ENCODE measurements around the gene TSFM. TPM values are rescaled to one million over a fixed set of nuclear protein-coding genes. Genes with fewer than 3 reads are reported as not detected.

The TSFM gene
- total RNA-seq, 2 experiments from 2014 or later: 35.2 to 49.8 TPM

DNA sequence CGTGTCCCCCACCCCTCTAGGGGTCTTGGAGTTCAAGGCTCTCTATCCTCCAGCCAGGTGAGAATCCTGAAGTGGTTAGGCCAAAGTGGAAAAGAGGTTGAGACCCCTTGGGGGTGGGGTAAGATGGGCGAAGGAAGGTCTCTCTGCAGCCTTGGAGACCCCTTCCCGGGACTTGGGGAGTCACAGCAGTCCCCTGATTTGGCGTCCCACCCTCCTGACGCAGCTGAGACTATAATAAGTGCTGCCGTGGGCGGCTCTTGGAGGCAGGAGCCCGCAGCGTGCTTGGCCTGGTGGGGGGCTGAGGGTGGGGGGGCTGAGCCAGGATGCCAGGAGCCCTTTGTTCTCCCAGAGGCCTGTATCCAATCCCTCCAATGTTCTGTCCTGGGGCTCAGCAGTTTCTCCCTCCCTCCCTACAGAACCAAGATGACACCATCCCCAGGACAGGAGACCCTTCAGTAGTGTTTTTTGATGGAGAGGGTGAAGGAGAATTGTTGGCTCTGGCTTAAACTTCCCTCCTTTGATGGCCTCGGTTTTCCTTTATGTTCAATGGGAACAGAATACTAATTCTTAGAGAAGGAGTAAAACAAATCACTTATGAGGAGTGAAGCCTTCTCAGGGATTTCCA, 42.6 kb upstream of the TSFM start:
- Histone ChIP-seq H3K4me3 (ENCODE audit: low read depth, low read length, poor library complexity, severe bottlenecking) (peak overlapping the region; percentile 80), H4K20me1 (ENCODE audit: insufficient read depth, low read length) (no peaks in the 10 kb centered on the region), H3K4me2 (ENCODE audit: low read length) (peak overlapping the region; percentile 93), H2AFZ (ENCODE audit: low read length) (no peak overlapping the region), H3K79me2 (ENCODE audit: insufficient read depth, low read depth, low read length) (peaks cover 14% of the 10 kb centered on the region; the same call in 1 of the 2 replicates), H3K9me3 (ENCODE audit: low read length) (no peaks in the 10 kb centered on the region), H3K27ac (ENCODE audit: low read depth, low read length, poor library complexity, severe bottlenecking) (no peak overlapping the region), H3K36me3 (ENCODE audit: insufficient read depth, low read length) (peaks cover 1% of the 10 kb centered on the region; the same call in 1 of the 2 replicates), H3K9me2 (ENCODE audit: insufficient read depth, low read length) (no peaks in the 10 kb centered on the region), H3K4me1 (ENCODE audit: insufficient read depth, low read length, poor library complexity, severe bottlenecking) (peaks cover 47% of the 10 kb centered on the region)
- intact Hi-C loops (cut with micrococcal nuclease; ENCODE audit: unreplicated experiment): loop anchor here (5.0 kb wide), 1 partner anchor 263 kb away; the partner anchor contains the start of gene ARHGAP9
- ChIA-PET CTCF (ENCODE audit: unreplicated experiment) (no interaction called here), POLR2A (no interaction called here)
- DNase-seq (ENCODE audit: low spot score): no peak
- BruUV-seq (replicated peaks): no TSS peak
- no peak for TF ChIP-seq EZH2phosphoT487 (IDR thresholded peaks at IDR 0.05; ENCODE audit: borderline replicate concordance, low read depth, low read length)
- TF ChIP-seq, protein P1, sequence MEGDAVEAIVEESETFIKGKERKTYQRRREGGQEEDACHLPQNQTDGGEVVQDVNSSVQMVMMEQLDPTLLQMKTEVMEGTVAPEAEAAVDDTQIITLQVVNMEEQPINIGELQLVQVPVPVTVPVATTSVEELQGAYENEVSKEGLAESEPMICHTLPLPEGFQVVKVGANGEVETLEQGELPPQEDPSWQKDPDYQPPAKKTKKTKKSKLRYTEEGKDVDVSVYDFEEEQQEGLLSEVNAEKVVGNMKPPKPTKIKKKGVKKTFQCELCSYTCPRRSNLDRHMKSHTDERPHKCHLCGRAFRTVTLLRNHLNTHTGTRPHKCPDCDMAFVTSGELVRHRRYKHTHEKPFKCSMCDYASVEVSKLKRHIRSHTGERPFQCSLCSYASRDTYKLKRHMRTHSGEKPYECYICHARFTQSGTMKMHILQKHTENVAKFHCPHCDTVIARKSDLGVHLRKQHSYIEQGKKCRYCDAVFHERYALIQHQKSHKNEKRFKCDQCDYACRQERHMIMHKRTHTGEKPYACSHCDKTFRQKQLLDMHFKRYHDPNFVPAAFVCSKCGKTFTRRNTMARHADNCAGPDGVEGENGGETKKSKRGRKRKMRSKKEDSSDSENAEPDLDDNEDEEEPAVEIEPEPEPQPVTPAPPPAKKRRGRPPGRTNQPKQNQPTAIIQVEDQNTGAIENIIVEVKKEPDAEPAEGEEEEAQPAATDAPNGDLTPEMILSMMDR (conservative IDR thresholded peaks at IDR 0.05; ENCODE audit: low read length): no peak

GRCh38 chr12:57740656-57741412, 41.8 kb upstream of the TSFM start:
- H3K4me1 ChIP-seq (ENCODE audit: insufficient read depth, low read length, poor library complexity, severe bottlenecking): peaks cover 47% of the 10 kb centered on the region
- no peaks in the 10 kb centered on the region for H4K20me1 ChIP-seq (ENCODE audit: insufficient read depth, low read length)
- CTCF ChIA-PET (ENCODE audit: unreplicated experiment): interaction anchor here (0.6 kb wide), 1 partner anchor 38 kb away, joined by 3 read pairs; no protein-coding TSS in a partner anchor
- no peaks in the 10 kb centered on the region for H3K9me3 ChIP-seq (ENCODE audit: low read length)
- no TSS peak for BruUV-seq (replicated peaks)
- intact Hi-C loops (cut with micrococcal nuclease; ENCODE audit: unreplicated experiment): loop anchor here (5.0 kb wide), 1 partner anchor 264 kb away; the partner anchor contains the start of gene ARHGAP9
- peaks cover 9% of the 10 kb centered on the region for H3K36me3 ChIP-seq (ENCODE audit: insufficient read depth, low read length)
- no peaks in the 10 kb centered on the region for H3K9me2 ChIP-seq (ENCODE audit: insufficient read depth, low read length)
- no peak overlapping the region for H2AFZ ChIP-seq (ENCODE audit: low read length)
- POLR2A ChIA-PET: interaction anchor here (0.8 to 1.8 kb wide), 4 partner anchors 10 to 194 kb away, joined by 3 to 5 read pairs (median 4); partner anchors contain the start of gene DCTN2
- no peak for TF ChIP-seq EZH2phosphoT487 (IDR thresholded peaks at IDR 0.05; ENCODE audit: borderline replicate concordance, low read depth, low read length)
- TF ChIP-seq, protein P1 (conservative IDR thresholded peaks at IDR 0.05; ENCODE audit: low read length): no peak
- H3K79me2 ChIP-seq (ENCODE audit: insufficient read depth, low read depth, low read length): peaks cover 14% of the 10 kb centered on the region; the same call in 1 of the 2 replicates
- peak overlapping the region; percentile 45 for H3K27ac ChIP-seq (ENCODE audit: low read depth, low read length, poor library complexity, severe bottlenecking)
- peak overlapping the region; percentile 80 for H3K4me3 ChIP-seq (ENCODE audit: low read depth, low read length, poor library complexity, severe bottlenecking)
- H3K4me2 ChIP-seq (ENCODE audit: low read length): peak overlapping the region; percentile 93
- peak; percentile 82 for DNase-seq (ENCODE audit: low spot score)

Measured in OCI-LY7 (cell line).